OCI-LY7 (cell line): ENCODE data around the gene PLEKHO1. TPM values are rescaled to one million over a fixed set of nuclear protein-coding genes. Genes with fewer than 3 reads are reported as not detected.
A peak's percentile ranks its signal among the peaks of the same experiment; 100 is the strongest.

Source experiments
- BruUV-seq: library from RNA; stranded (reverse); fragments of 400-500 nt; replicated peaks from 2 replicates; lab custom pipeline; 2021; lab: Mats Ljungman, UMichigan
- CTCF ChIA-PET: fragments of 300-600 bp; sonication (Branson Sonifier 250); formaldehyde crosslinking; loops from one replicate; lab custom pipeline; 2022; ENCODE audit warnings: antibody characterized with exemption; ENCODE audit not compliant: unreplicated experiment; lab: Charles Lee
- POLR2A ChIA-PET: fragments of 300-600 bp; sonication (Branson Sonifier 250); formaldehyde crosslinking; loops from one replicate; lab custom pipeline; 2022; ENCODE audit warnings: antibody characterized with exemption; lab: Charles Lee
- DNase-seq: peaks from one replicate; pipeline ENCODE4 v3.0.0-alpha.2; 2015; ENCODE audit warnings: low spot score
- H2AFZ ChIP-seq: fragments of 200-600 bp; sonication (generic), shearing (Covaris generic); 2 replicates; pipeline ENCODE4 v1.6.1; 2014; ENCODE audit warnings: mild to moderate bottlenecking, antibody characterized with exemption, low read length, moderate library complexity
- H3K27ac ChIP-seq: fragments of 200-600 bp; sonication (generic); 2 replicates; pipeline ENCODE4 v1.5.1; 2014; ENCODE audit warnings: mixed run types, low read depth, mild to moderate bottlenecking, moderate library complexity, low read length, inconsistent platforms; ENCODE audit not compliant: poor library complexity, severe bottlenecking
- H3K36me3 ChIP-seq: fragments of 200-600 bp; sonication (generic); 2 replicates; pipeline ENCODE4 v1.6.1; 2014; ENCODE audit warnings: mild to moderate bottlenecking, antibody characterized with exemption, low read length, moderate library complexity, mixed read lengths; ENCODE audit not compliant: insufficient read depth
- H3K4me1 ChIP-seq: fragments of 200-600 bp; sonication (generic); 2 replicates; pipeline ENCODE4 v1.5.1; 2014; ENCODE audit warnings: mild to moderate bottlenecking, low read length; ENCODE audit not compliant: insufficient read depth, poor library complexity, severe bottlenecking
- H3K4me2 ChIP-seq: fragments of 200-600 bp; sonication (generic); 2 replicates; pipeline ENCODE4 v1.6.1; 2014; ENCODE audit warnings: mild to moderate bottlenecking, low read length
- H3K4me3 ChIP-seq: fragments of 200-600 bp; sonication (generic); 2 replicates; pipeline ENCODE4 v1.5.1; 2014; ENCODE audit warnings: mild to moderate bottlenecking, low read depth, low read length; ENCODE audit not compliant: poor library complexity, severe bottlenecking
- H3K79me2 ChIP-seq: fragments of 200-600 bp; sonication (generic); 2 replicates; pipeline ENCODE4 v1.6.1; 2016; ENCODE audit warnings: low read depth, mild to moderate bottlenecking, low read length, moderate library complexity, mixed read lengths; ENCODE audit not compliant: insufficient read depth
- H3K9me2 ChIP-seq: fragments of 200-600 bp; sonication (generic); 2 replicates; pipeline ENCODE4 v1.6.1; 2016; ENCODE audit warnings: mild to moderate bottlenecking, low read length, mixed read lengths; ENCODE audit not compliant: insufficient read depth
- H3K9me3 ChIP-seq: fragments of 200-600 bp; sonication (generic); 2 replicates; pipeline ENCODE4 v1.6.1; 2014; ENCODE audit warnings: mild to moderate bottlenecking, mixed run types, low read length, mixed read lengths
- H4K20me1 ChIP-seq: fragments of 200-600 bp; sonication (generic); 2 replicates; pipeline ENCODE4 v1.6.1; 2014; ENCODE audit warnings: mild to moderate bottlenecking, antibody characterized with exemption, low read length, moderate library complexity, mixed read lengths; ENCODE audit not compliant: insufficient read depth
- EZH2phosphoT487 ChIP-seq: fragments of 200-600 bp; sonication (generic); IDR thresholded peaks from 2 replicates; pipeline ENCODE4 v1.6.1; 2018; ENCODE audit warnings: low read depth, borderline replicate concordance, mild to moderate bottlenecking, mixed run types, antibody characterized with exemption, low read length, moderate library complexity, mixed read lengths
- intact Hi-C: fragments of 100-400 bp; cut with micrococcal nuclease; formaldehyde crosslinking; loops from one replicate; pipeline ENCODE4 v1.10.0; 2022; ENCODE audit not compliant: unreplicated experiment
- total RNA-seq, 2 experiments: library from RNA; depleted of rRNA in 1 of 2; stranded (reverse); fragments of >200 nt in 1 of 2; shearing (Covaris generic) in 1 of 2; gene quantifications; 2 replicates each; pipeline ENCODE4 v1.2.3, GENCODE V29; 2014 to 2022
- TF ChIP-seq, protein P1 (sequence below): fragments of 200-600 bp; sonication (generic); conservative IDR thresholded peaks from 2 replicates; pipeline ENCODE4 v1.5.1; 2014; ENCODE audit warnings: mild to moderate bottlenecking, antibody characterized with exemption, low read length, moderate library complexity, mixed read lengths

PLEKHO1 gene
- total RNA-seq, 2 experiments from 2014 or later = 75.5 to 122 TPM

DNA sequence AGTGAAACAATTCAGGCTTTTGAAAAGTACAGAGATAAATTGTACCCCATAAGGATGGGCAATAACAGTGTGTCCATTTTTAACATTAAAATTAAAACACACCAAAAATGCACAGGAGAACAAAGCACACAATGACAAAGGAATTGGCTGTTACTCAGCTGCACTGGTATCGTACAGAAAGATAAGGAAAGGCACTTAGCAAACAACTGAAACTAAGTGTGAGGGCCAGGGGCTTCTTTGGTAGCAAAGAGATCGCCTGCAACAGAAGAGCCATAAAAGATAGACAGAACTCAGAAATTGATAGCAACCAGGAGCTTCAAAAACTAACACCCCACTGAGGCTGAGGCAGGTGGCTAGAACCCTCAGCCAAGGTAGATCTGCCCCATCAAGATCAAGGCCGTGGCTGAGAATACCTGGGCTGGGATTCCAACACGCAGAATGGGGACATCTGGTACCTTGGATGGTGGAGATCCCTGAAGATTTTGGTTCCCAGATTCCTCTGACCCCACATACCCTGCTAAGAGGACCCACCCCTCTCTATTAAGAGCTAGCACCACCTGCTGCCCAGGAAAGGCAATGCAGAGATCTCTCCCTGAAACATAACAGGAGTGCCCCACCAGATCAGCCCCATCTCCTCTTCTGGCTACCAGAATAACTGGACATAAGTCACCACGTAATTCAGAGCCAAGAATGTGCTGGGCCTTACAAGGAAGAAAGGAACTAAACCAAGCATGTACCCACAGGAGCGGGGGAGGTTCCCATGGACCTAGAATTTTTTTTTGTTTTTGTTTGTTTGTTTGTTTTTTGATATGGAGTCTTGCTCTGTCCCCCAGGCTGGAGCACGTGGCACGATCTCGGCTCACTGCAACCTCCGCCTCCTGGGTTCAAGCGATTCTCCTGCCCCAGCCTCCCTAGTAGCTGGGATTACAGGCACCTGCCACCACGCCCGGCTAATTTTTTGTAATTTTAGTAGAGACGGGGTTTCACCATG lies 16.2 kb downstream of the PLEKHO1 start:
- H3K36me3 ChIP-seq = peaks cover 5% of the 10 kb centered on the region; the same call in 1 of the 2 replicates
- CTCF ChIA-PET = interaction anchor here (0.5 to 1.5 kb wide), 5 partner anchors 21 to 204 kb away, joined by 3 to 7 read pairs (median 3); no protein-coding TSS in a partner anchor
- no peak overlapping the region for H3K4me3 ChIP-seq
- TF ChIP-seq, protein P1, sequence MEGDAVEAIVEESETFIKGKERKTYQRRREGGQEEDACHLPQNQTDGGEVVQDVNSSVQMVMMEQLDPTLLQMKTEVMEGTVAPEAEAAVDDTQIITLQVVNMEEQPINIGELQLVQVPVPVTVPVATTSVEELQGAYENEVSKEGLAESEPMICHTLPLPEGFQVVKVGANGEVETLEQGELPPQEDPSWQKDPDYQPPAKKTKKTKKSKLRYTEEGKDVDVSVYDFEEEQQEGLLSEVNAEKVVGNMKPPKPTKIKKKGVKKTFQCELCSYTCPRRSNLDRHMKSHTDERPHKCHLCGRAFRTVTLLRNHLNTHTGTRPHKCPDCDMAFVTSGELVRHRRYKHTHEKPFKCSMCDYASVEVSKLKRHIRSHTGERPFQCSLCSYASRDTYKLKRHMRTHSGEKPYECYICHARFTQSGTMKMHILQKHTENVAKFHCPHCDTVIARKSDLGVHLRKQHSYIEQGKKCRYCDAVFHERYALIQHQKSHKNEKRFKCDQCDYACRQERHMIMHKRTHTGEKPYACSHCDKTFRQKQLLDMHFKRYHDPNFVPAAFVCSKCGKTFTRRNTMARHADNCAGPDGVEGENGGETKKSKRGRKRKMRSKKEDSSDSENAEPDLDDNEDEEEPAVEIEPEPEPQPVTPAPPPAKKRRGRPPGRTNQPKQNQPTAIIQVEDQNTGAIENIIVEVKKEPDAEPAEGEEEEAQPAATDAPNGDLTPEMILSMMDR = peak; percentile 95
- no peak for TF ChIP-seq EZH2phosphoT487
- peaks cover 54% of the 10 kb centered on the region for H3K4me1 ChIP-seq
- peak; percentile 78 for DNase-seq
- POLR2A ChIA-PET = interaction anchor here (0.8 to 1.6 kb wide), 6 partner anchors 13 to 282 kb away, joined by 3 to 9 read pairs (median 5); partner anchors contain the start of gene PLEKHO1
- H4K20me1 ChIP-seq = no peaks in the 10 kb centered on the region
- H3K4me2 ChIP-seq = peak overlapping the region; percentile 94
- BruUV-seq = no TSS peak
- H3K9me3 ChIP-seq = no peaks in the 10 kb centered on the region
- H3K9me2 ChIP-seq = no peaks in the 10 kb centered on the region
- intact Hi-C loops = loop anchor here (1.0 to 10.0 kb wide), 4 partner anchors 15 to 281 kb away; a partner anchor contains a TSS
- H3K79me2 ChIP-seq = no peaks in the 10 kb centered on the region
- peak overlapping the region; percentile 99 for H3K27ac ChIP-seq
- peak overlapping the region; percentile 78 for H2AFZ ChIP-seq

DNA sequence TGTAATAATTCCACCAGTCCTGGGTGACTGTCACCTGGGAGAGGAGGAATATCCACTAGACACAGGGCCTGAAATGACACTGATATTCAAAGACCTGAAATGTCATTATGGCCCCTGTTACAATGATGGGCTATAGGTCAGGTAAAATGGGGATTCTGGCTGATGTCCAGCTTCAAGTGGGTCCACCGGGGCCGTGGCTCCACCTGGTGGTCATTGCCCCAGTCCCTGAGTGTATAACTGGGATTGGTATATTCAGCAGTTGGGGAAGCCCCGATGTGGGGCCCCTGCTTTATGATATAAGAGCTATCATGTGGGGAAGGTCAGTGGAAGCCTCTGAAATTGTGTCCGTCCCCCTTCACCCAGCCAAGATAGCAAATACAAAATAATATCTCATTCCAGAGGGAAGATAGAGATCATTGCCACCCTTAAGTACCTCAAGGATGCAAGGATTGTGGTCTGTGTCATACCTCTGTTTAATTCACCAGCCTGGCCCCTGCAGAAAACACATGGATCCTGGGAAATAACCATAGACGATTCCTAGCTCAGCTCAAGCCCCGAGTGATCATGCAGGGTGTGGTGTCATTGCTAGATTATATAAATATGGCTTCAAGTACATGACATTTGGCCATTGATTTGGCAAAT lies 19.4 kb downstream of the PLEKHO1 start:
- POLR2A ChIA-PET = interaction anchor here (1.0 kb wide), 1 partner anchor 96 kb away, joined by 7 read pairs; no protein-coding TSS in a partner anchor
- no TSS peak for BruUV-seq
- no peaks in the 10 kb centered on the region for H3K9me2 ChIP-seq
- H3K4me3 ChIP-seq = no peak overlapping the region
- H3K4me2 ChIP-seq = no peak overlapping the region
- TF ChIP-seq, protein P1 = peak; percentile 90
- no peak for TF ChIP-seq EZH2phosphoT487
- H3K27ac ChIP-seq = no peak overlapping the region
- DNase-seq = peak; percentile 68
- intact Hi-C loops = loop anchor here (1.0 to 10.0 kb wide), 3 partner anchors 117 to 284 kb away; a partner anchor contains a TSS
- H3K79me2 ChIP-seq = no peaks in the 10 kb centered on the region
- H3K9me3 ChIP-seq = no peaks in the 10 kb centered on the region
- peaks cover 22% of the 10 kb centered on the region for H3K4me1 ChIP-seq
- H2AFZ ChIP-seq = no peak overlapping the region
- no peaks in the 10 kb centered on the region for H4K20me1 ChIP-seq
- CTCF ChIA-PET = interaction anchor here (1.1 kb wide), 1 partner anchor 18 kb away, joined by 3 read pairs; no protein-coding TSS in a partner anchor
- no peaks in the 10 kb centered on the region for H3K36me3 ChIP-seq
